BLaER1 treated with 17β-estradiol and CSF1 and Interleukin-3, amounts not matched to agents 10 nM and 100 nM (cell line): ENCODE data around the gene ZNF805.
A peak's percentile ranks its signal among the peaks of the same experiment; 100 is the strongest.
"Not testable (repeated sequence)": the region's sequence is repeated elsewhere in the genome, so short reads cannot be mapped to it uniquely, and the experiment has no call there.

Experiments
- H3K27ac ChIP-seq, 11 experiments: shearing (Covaris generic); formaldehyde crosslinking; 2 replicates each; pipeline ENCODE4 v1.8.1; 2022
- H3K27me3 ChIP-seq, 11 experiments: shearing (Covaris generic); formaldehyde crosslinking; 2 replicates each; pipeline ENCODE4 v1.8.1; 2022
- H3K36me3 ChIP-seq, 11 experiments: shearing (Covaris generic); formaldehyde crosslinking; 2 replicates each; pipeline ENCODE4 v1.8.1; 2022
- H3K4me1 ChIP-seq, 10 experiments: shearing (Covaris generic); formaldehyde crosslinking; 2 replicates each; pipeline ENCODE4 v1.8.1; 2022
- H3K4me2 ChIP-seq, 11 experiments: shearing (Covaris generic); formaldehyde crosslinking; 2 replicates each; pipeline ENCODE4 v1.8.1; 2022
- H3K4me3 ChIP-seq, 10 experiments: shearing (Covaris generic); formaldehyde crosslinking; 2 replicates each; pipeline ENCODE4 v1.8.1; 2022
- H3K9ac ChIP-seq, 11 experiments: shearing (Covaris generic); formaldehyde crosslinking; 2 replicates each; pipeline ENCODE4 v1.8.1; 2022
- H3K9me3 ChIP-seq, 11 experiments: shearing (Covaris generic); formaldehyde crosslinking; replicated peaks in 1 of 11; 2 replicates each; pipeline ENCODE4 v1.8.1; 2022
- H4K20me1 ChIP-seq, 11 experiments: shearing (Covaris generic); formaldehyde crosslinking; 2 replicates each; pipeline ENCODE4 v1.8.1; 2022
- Cebpa-rat ChIP-seq, 11 experiments: shearing (Covaris generic); IDR thresholded peaks; 2 replicates each; pipeline ENCODE4 v1.8.1; 2022

ZNF805 gene

DNA sequence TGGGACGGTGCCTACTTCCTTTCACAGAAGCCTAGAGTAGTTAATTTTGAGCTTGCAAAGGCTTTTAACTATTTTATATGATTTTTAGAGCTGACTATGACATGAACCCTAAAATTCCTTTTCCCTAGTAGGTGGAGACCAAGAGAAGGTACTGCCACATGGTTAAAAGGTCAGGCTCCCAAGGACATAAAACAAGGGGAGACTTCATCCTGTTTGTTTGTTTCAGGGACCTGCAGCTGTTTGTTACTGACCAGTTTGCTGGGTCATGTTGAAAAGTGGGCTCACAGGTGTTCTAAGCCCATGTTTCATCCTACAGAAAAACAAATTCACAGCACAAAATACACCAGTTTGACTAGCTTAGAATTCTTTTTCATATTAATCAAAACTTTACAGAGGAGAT lies 36.0 kb downstream of the ZNF805 start:
- TF ChIP-seq Cebpa-rat (IDR thresholded peaks at IDR 0.05): no peak
- H4K20me1 ChIP-seq: peaks cover 0 to 9% (median 5%) of the 10 kb centered on the region in 11 experiments; a peak in 12 of 22 replicates
- peak overlapping the region in 1 of 11 experiments; percentile 41; a peak in 1 of 22 replicates for H3K9ac ChIP-seq
- no peak overlapping the region for H3K27ac ChIP-seq
- H3K36me3 ChIP-seq: peaks cover 0 to 5% (median 0%) of the 10 kb centered on the region in 11 experiments; a peak in 2 of 22 replicates
- no peak overlapping the region for H3K4me2 ChIP-seq
- no peaks in the 10 kb centered on the region for H3K27me3 ChIP-seq
- no peak overlapping the region for H3K4me3 ChIP-seq
- no peaks in the 10 kb centered on the region for H3K9me3 ChIP-seq
- H3K4me1 ChIP-seq: peaks cover 5 to 14% (median 10%) of the 10 kb centered on the region in 10 experiments; a peak in 19 of 20 replicates

DNA sequence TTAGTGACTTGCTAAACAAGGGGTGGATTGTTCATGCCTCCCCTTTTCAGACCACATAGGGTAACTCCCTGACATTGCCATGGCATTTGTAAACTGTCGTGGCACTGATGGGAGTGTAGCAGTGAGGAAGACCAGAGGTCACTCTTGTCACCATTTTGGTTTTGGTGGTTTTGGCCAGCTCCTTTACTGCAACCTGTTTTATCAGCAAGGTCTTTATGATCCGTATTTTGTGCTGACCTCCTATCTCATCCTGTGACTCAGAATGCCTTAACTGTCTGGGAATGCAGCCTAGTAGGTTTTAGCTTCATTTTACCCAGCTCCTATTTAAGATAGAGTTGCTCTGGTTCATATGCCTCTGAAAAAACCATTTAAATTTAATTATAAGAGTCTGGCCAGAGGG lies 38.0 kb downstream of the ZNF805 start:
- Histone ChIP-seq H3K36me3 (peaks cover 7 to 20% (median 18%) of the 10 kb centered on the region in 11 experiments; a peak in 21 of 22 replicates), H3K4me1 (peaks cover 20 to 30% (median 27%) of the 10 kb centered on the region in 10 experiments), H4K20me1 (peaks cover 16 to 29% (median 26%) of the 10 kb centered on the region in 11 experiments; a peak in 20 of 22 replicates), H3K4me2 (peak overlapping the region in 3 of 11 experiments; percentile 72 to 97 (median 82); a peak in 4 of 22 replicates)
- H3K27ac ChIP-seq, H3K9ac ChIP-seq, H3K27me3 ChIP-seq, H3K9me3 ChIP-seq, H3K4me3 ChIP-seq: not testable (repeated sequence)

DNA sequence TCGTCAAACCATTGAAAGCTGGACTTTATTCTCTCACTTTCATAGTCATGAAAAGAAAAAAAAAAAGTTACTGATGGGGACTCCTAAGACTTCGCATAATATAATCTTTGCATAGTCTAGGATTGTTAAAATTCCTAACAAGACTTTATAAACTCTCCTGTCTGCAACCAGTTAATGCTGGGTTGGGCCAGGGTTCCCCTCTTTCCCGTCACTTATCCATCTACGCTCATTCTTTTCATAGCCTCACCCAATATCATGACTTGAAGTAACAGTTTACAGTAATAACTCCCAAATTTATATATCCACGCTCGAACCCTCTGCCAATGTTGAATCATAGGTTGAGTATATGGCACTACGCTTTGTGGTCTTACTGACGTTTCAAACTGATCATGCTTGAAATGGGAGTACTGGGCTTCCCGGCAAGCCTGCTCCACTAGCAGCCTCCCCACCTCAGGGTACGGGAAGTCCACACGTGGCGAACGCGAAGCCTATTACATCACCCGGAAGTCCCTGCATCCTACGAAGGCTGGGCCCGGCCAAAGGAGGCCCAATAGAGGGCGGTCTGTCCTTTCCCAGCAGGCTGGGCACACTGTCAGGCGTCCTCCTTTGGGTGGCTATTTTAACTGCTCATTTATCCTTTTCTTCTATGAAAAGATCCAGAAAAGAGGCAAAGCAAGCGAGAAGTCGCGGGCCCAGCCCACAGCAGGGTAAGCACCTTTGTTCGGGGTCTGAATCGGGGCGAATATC lies 39.2 kb downstream of the ZNF805 start:
- peak overlapping the region; percentile 72 to 97 (median 82) for H3K4me2 ChIP-seq
- peaks cover 15 to 31% (median 29%) of the 10 kb centered on the region in 11 experiments for H3K36me3 ChIP-seq
- H4K20me1 ChIP-seq: peaks cover 27 to 41% (median 37%) of the 10 kb centered on the region in 11 experiments; a peak in 20 of 22 replicates
- no peaks in the 10 kb centered on the region for H3K9me3 ChIP-seq
- H3K27me3 ChIP-seq: no peaks in the 10 kb centered on the region
- peak overlapping the region; percentile 67 to 100 (median 92) for H3K4me3 ChIP-seq
- H3K4me1 ChIP-seq: peaks cover 20 to 33% (median 27%) of the 10 kb centered on the region in 10 experiments
- peak overlapping the region; percentile 90 to 98 (median 96) for H3K27ac ChIP-seq
- peak overlapping the region; percentile 94 to 99 (median 98) for H3K9ac ChIP-seq
- peak in 3 of 11 experiments; percentile 10 to 69 (median 50); a peak in 3 of 22 replicates for TF ChIP-seq Cebpa-rat (IDR thresholded peaks at IDR 0.05)

DNA sequence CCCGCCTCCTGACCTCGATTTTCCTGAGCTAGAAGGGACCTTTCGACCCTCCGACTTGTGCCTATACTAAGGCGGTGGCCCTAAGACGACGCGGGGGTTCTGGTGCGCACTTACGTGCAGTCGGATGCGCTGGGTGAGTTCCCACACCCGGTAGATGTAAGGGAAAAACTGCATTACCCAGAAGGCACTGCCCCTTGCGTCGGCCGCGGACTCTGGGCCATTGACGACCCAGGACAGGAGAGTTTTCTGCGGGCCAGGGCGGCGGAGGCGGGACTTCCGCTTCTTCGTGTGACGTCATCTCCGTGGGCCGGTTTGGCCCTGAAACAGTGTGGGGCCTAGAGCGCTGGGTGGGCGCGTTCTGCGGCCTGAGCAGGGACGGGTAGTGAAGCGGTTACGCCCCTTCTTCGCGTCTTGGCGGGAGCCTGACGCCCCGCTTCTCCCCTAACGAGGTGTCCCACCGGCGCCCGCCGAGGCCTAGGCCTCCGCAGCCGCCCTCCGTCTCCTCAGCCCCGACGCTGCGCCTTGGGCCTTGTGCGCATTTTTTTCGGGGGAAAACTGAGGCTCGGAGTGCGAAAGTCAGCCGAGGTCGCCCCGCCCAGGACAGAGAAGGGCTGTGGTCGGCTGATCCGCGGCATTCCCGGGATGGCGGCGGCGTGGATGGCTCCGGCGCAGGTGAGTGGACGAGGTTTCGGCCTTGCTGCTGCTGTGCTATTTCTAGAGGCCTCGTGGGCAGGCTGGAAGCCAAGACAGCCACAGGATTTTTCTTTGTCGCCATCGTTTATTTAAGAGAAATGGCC lies 39.9 kb downstream of the ZNF805 start, which contains the start of gene ZNF460:
TSS of gene ZNF460 (plus strand) at position 321 of the 797 bp plus-strand sequence. CDS start at position 643, 322 bp downstream.
- H3K27ac ChIP-seq: peak within 1 kb of the TSS; percentile 90 to 98 (median 96)
- peaks cover 20 to 33% (median 27%) of the 10 kb centered on the region in 10 experiments for H3K4me1 ChIP-seq
- H3K4me3 ChIP-seq: peak within 1 kb of the TSS; percentile 67 to 100 (median 92)
- H3K9me3 ChIP-seq: no peaks in the 10 kb centered on the region
- H3K27me3 ChIP-seq: no peaks in the 10 kb centered on the region
- peaks cover 22 to 39% (median 37%) of the 10 kb centered on the region in 11 experiments for H3K36me3 ChIP-seq
- no peak for TF ChIP-seq Cebpa-rat (IDR thresholded peaks at IDR 0.05)
- H3K4me2 ChIP-seq: peak within 1 kb of the TSS; percentile 82 to 99 (median 95)
- H3K9ac ChIP-seq: peak within 1 kb of the TSS; percentile 94 to 99 (median 98)
- H4K20me1 ChIP-seq: peaks cover 35 to 48% (median 45%) of the 10 kb centered on the region in 11 experiments; a peak in 20 of 22 replicates

DNA sequence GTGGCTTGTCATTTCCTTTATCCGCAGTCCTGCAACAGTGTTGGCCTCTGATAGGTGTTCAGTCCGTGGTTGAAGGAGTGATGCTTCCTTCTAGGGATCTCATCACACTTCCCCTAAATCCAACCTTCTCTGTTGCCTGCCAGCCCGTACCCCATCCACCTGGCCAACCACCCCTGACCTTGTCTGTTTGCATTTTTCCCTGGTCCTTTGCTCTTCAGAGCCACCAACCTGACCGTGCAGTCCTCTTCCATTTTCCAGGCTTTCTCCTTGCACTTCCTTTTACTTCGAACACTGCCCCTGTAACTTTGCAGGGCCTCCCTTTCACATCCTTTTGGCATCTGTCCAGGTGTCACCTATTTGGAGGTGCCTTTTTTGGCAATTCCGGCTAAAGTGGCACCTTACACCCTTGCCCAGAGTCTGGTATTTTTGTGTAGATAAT lies 40.5 kb downstream of the ZNF805 start:
- no peak for TF ChIP-seq Cebpa-rat (IDR thresholded peaks at IDR 0.05)
- H3K4me2 ChIP-seq: peak overlapping the region; percentile 82 to 99 (median 95)
- H3K36me3 ChIP-seq: peaks cover 28 to 45% (median 43%) of the 10 kb centered on the region in 11 experiments
- peaks cover 39 to 54% (median 51%) of the 10 kb centered on the region in 11 experiments; a peak in 20 of 22 replicates for H4K20me1 ChIP-seq
- H3K4me3 ChIP-seq: peak overlapping the region; percentile 67 to 100 (median 92)
- no peaks in the 10 kb centered on the region for H3K9me3 ChIP-seq
- peak overlapping the region; percentile 90 to 98 (median 96) for H3K27ac ChIP-seq
- peak overlapping the region; percentile 94 to 99 (median 98) for H3K9ac ChIP-seq
- no peaks in the 10 kb centered on the region for H3K27me3 ChIP-seq
- peaks cover 20 to 33% (median 27%) of the 10 kb centered on the region in 10 experiments for H3K4me1 ChIP-seq

DNA sequence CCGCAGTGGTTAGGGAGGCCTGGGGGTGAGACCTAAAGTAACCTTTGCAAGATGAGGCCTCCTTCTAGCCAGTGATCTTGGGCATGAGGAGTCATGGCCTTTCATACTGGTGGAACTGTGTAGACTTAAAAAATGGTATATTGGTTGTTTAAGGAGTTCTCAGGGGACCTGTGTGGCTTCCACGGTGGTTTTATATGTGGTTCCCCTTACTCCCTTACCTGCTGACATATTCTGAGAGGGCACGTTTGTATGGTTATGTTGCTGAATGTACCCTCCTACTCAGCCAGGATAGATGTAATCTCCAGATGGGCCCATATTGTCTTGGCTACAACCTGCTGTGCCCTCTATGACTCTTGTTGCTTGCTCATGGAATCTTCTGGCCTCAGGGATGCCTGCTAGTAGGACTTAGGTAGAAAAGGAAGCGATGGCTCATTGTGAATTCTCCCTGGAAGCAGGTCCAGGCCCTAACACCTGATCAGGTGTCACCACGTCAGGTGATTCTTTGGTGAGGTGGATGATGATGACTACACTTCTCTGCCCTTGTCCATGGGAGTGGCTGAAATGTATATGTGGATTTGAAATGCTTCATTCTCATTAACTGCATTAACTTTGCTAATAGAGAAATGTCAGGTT lies 41.7 kb downstream of the ZNF805 start:
- Histone ChIP-seq H3K27ac (0 out of 22 replicates have a peak overlapping the region, but pooled peaks of 1 of the 11 experiments have one; percentile 11), H3K4me2 (peak overlapping the region; percentile 82 to 99 (median 95)), H4K20me1 (peaks cover 39 to 66% (median 62%) of the 10 kb centered on the region in 11 experiments; a peak in 20 of 22 replicates), H3K27me3 (no peaks in the 10 kb centered on the region), H3K9ac (peak overlapping the region; percentile 94 to 99 (median 98); a peak in 21 of 22 replicates), H3K36me3 (peaks cover 40 to 57% (median 55%) of the 10 kb centered on the region in 11 experiments), H3K9me3 (no peaks in the 10 kb centered on the region), H3K4me3 (peak overlapping the region; percentile 67 to 100 (median 92); a peak in 18 of 20 replicates), H3K4me1 (peaks cover 20 to 33% (median 27%) of the 10 kb centered on the region in 10 experiments)
- TF ChIP-seq Cebpa-rat (IDR thresholded peaks at IDR 0.05): no peak

DNA sequence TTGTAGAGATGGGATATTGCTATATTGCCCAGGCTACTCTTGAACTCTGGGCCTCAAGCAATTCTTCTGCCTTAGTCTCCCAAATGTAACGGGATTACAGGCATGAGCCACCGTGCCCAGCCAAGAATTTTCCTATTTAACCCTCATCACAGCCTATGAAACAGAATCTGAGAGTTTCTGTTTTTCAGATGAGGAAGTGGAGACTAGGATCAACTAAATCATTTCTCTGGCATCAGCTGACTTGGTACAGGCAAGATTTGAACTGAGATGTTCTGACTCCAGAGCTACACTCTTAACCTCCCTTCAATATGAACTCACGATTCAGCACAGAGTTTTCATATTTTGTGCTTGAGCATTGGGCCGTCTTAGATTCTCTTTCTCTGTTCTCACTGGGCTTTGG lies 47.9 kb downstream of the ZNF805 start:
- Histone ChIP-seq H3K27ac (peak overlapping the region in 1 of 11 experiments; percentile 28; a peak in 1 of 22 replicates), H3K36me3 (peaks cover 99 to 100% (median 100%) of the 10 kb centered on the region in 11 experiments), H3K4me2 (peak overlapping the region in 1 of 11 experiments; percentile 38; a peak in 2 of 22 replicates), H3K9me3 (peaks cover 41 to 49% (median 43%) of the 10 kb centered on the region in 11 experiments), H3K4me1 (peaks cover 0 to 17% (median 0%) of the 10 kb centered on the region in 10 experiments; a peak in 4 of 20 replicates), H3K27me3 (no peaks in the 10 kb centered on the region), H3K9ac (peak overlapping the region in 1 of 11 experiments; percentile 35; a peak in 1 of 22 replicates), H4K20me1 (peaks cover 24 to 100% (median 93%) of the 10 kb centered on the region in 11 experiments; a peak in 21 of 22 replicates), H3K4me3 (no peak overlapping the region)
- no peak for TF ChIP-seq Cebpa-rat (IDR thresholded peaks at IDR 0.05)

DNA sequence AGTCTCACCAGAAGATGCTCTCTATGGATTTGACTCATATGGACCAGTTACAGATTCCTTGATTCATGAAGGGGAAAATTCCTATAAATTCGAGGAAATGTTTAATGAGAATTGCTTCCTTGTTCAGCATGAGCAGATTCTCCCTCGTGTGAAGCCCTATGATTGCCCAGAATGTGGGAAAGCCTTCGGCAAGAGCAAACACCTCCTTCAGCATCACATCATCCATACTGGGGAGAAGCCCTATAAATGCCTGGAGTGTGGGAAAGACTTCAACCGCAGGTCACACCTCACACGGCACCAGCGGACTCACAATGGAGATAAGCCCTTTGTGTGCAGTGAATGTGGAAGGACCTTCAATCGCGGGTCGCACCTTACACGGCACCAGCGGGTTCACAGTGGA lies 50.5 kb downstream of the ZNF805 start:
- no peak overlapping the region for H3K9ac ChIP-seq
- TF ChIP-seq Cebpa-rat (IDR thresholded peaks at IDR 0.05): no peak
- H4K20me1 ChIP-seq: peaks cover 8 to 100% (median 93%) of the 10 kb centered on the region in 11 experiments; a peak in 21 of 22 replicates
- no peak overlapping the region for H3K4me2 ChIP-seq
- peaks cover 99 to 100% (median 100%) of the 10 kb centered on the region in 11 experiments for H3K36me3 ChIP-seq
- H3K4me3 ChIP-seq: no peak overlapping the region
- H3K27ac ChIP-seq: no peak overlapping the region
- no peaks in the 10 kb centered on the region for H3K27me3 ChIP-seq
- H3K4me1 ChIP-seq: peaks cover 0 to 13% (median 0%) of the 10 kb centered on the region in 10 experiments; a peak in 4 of 20 replicates
- H3K9me3 ChIP-seq: peaks cover 58 to 68% (median 63%) of the 10 kb centered on the region in 11 experiments
